MM.1S (cell line): ENCODE data around the gene GFAP.

Experiments used
- DNase-seq: peaks from one replicate; pipeline ENCODE4 v3.0.0-alpha.2; 2015
- H2AFZ ChIP-seq: fragments of 300-600 bp; sonication (generic); 2 replicates; pipeline ENCODE4 v1.6.0; 2016; ENCODE audit warnings: antibody characterized with exemption, low read length
- H3F3A ChIP-seq: fragments of 300-600 bp; sonication (generic); 2 replicates; pipeline ENCODE4 v1.6.1; 2016; ENCODE audit warnings: mild to moderate bottlenecking, antibody characterized with exemption, low read length, moderate library complexity, mixed read lengths; ENCODE audit not compliant: insufficient read depth
- H3K27ac ChIP-seq: fragments of 300-600 bp; sonication (generic); 2 replicates; pipeline ENCODE4 v1.5.1; 2016; ENCODE audit warnings: mild to moderate bottlenecking, low read length
- H3K27me3 ChIP-seq: fragments of 300-600 bp; sonication (generic); replicated peaks from 2 replicates; pipeline ENCODE4 v1.6.0; 2016; ENCODE audit warnings: low read length; ENCODE audit not compliant: insufficient read depth
- H3K36me3 ChIP-seq: fragments of 300-600 bp; sonication (generic); replicated peaks from 2 replicates; pipeline ENCODE4 v1.6.1; 2016; ENCODE audit warnings: mild to moderate bottlenecking, low read length, mixed read lengths; ENCODE audit not compliant: insufficient read depth
- H3K4me1 ChIP-seq: fragments of 300-600 bp; sonication (generic); 2 replicates; pipeline ENCODE4 v1.6.1; 2016; ENCODE audit warnings: low read length, mixed read lengths
- H3K4me2 ChIP-seq: fragments of 300-600 bp; sonication (generic); 2 replicates; pipeline ENCODE4 v1.6.0; 2016; ENCODE audit warnings: low read depth, low read length
- H3K4me3 ChIP-seq: fragments of 300-600 bp; sonication (generic); 2 replicates; pipeline ENCODE4 v1.5.1; 2016; ENCODE audit warnings: low read length, mixed read lengths
- H3K79me2 ChIP-seq: fragments of 300-600 bp; sonication (generic); 2 replicates; pipeline ENCODE4 v1.6.1; 2016; ENCODE audit warnings: mixed run types, low read length, mixed read lengths
- H3K9ac ChIP-seq: fragments of 300-600 bp; sonication (generic); 2 replicates; pipeline ENCODE4 v1.6.1; 2016; ENCODE audit warnings: low read length, mixed read lengths
- H3K9me2 ChIP-seq: fragments of 300-600 bp; sonication (generic); replicated peaks from 2 replicates; pipeline ENCODE4 v1.6.1; 2016; ENCODE audit warnings: mild to moderate bottlenecking, low read length, mixed read lengths; ENCODE audit not compliant: insufficient read depth
- H3K9me3 ChIP-seq: fragments of 300-600 bp; sonication (generic); replicated peaks from 2 replicates; pipeline ENCODE4 v1.6.1; 2016; ENCODE audit warnings: mild to moderate bottlenecking, low read length, mixed read lengths; ENCODE audit not compliant: insufficient read depth
- H4K20me1 ChIP-seq: fragments of 300-600 bp; sonication (generic); 2 replicates; pipeline ENCODE4 v1.6.1; 2016; ENCODE audit warnings: mild to moderate bottlenecking, low read length, moderate library complexity, mixed read lengths; ENCODE audit not compliant: insufficient read depth
- CTCF ChIP-seq: fragments of 300-600 bp; sonication (generic); IDR thresholded peaks from 2 replicates; pipeline ENCODE4 v1.5.1; 2016; ENCODE audit warnings: antibody characterized with exemption, low read length, mixed read lengths
- EZH2 ChIP-seq: fragments of 300-600 bp; sonication (generic); optimal IDR thresholded peaks from 2 replicates; pipeline ENCODE3; 2017; ENCODE audit warnings: low read depth, mild to moderate bottlenecking, antibody characterized with exemption, low read length, mixed read lengths
- EZH2phosphoT487 ChIP-seq: fragments of 300-600 bp; sonication (generic); IDR thresholded peaks from 2 replicates; pipeline ENCODE4 v1.6.1; 2018; ENCODE audit warnings: antibody characterized with exemption, low read length

GFAP gene

GRCh38 chr17:44908761-44909326 is 6.5 kb downstream of the GFAP start:
- DNase-seq = no peak
- no peak for TF ChIP-seq EZH2phosphoT487
- TF ChIP-seq CTCF = no peak
- no peak for TF ChIP-seq EZH2
- H3K4me1 ChIP-seq = no peaks in the 10 kb centered on the region

GRCh38 chr17:44907729-44908470 is 7.4 kb downstream of the GFAP start:
- Histone ChIP-seq H3K27ac (no peak overlapping the region), H3K4me1 (no peaks in the 10 kb centered on the region), H3K9me3 (no peaks in the 10 kb centered on the region), H2AFZ (no peak overlapping the region), H3K4me3 (no peak overlapping the region), H3F3A (no peaks in the 10 kb centered on the region), H3K27me3 (peaks cover 40% of the 10 kb centered on the region), H3K36me3 (no peaks in the 10 kb centered on the region), H3K79me2 (no peaks in the 10 kb centered on the region), H3K9me2 (no peaks in the 10 kb centered on the region), H4K20me1 (no peaks in the 10 kb centered on the region), H3K4me2 (no peak overlapping the region), H3K9ac (no peak overlapping the region)
- no peak for DNase-seq
- TF ChIP-seq EZH2 = no peak
- TF ChIP-seq EZH2phosphoT487 = no peak
- TF ChIP-seq CTCF = no peak

More at GRCh38 chr17:44908761-44909326, 6.5 kb downstream of the GFAP start:
- no peaks in the 10 kb centered on the region for H4K20me1 ChIP-seq
- H2AFZ ChIP-seq = no peak overlapping the region
- no peak overlapping the region for H3K9ac ChIP-seq
- no peaks in the 10 kb centered on the region for H3K79me2 ChIP-seq
- no peaks in the 10 kb centered on the region for H3K9me2 ChIP-seq
- H3F3A ChIP-seq = no peaks in the 10 kb centered on the region
- H3K4me2 ChIP-seq = no peak overlapping the region
- H3K4me3 ChIP-seq = no peak overlapping the region
- H3K27me3 ChIP-seq = peaks cover 38% of the 10 kb centered on the region; the same call in 1 of the 2 replicates
- no peaks in the 10 kb centered on the region for H3K9me3 ChIP-seq
- no peaks in the 10 kb centered on the region for H3K36me3 ChIP-seq
- no peak overlapping the region for H3K27ac ChIP-seq

GRCh38 chr17:44906763-44907728 is 8.3 kb downstream of the GFAP start:
- H2AFZ ChIP-seq = no peak overlapping the region
- no peak overlapping the region for H3K4me3 ChIP-seq
- no peaks in the 10 kb centered on the region for H3K9me2 ChIP-seq
- no peak overlapping the region for H3K9ac ChIP-seq
- peaks cover 43% of the 10 kb centered on the region for H3K27me3 ChIP-seq
- H3K9me3 ChIP-seq = no peaks in the 10 kb centered on the region
- no peaks in the 10 kb centered on the region for H3K36me3 ChIP-seq
- H3F3A ChIP-seq = no peaks in the 10 kb centered on the region
- H4K20me1 ChIP-seq = no peaks in the 10 kb centered on the region
- H3K27ac ChIP-seq = no peak overlapping the region
- no peak for DNase-seq
- H3K4me2 ChIP-seq = no peak overlapping the region
- no peak for TF ChIP-seq CTCF
- TF ChIP-seq EZH2 = no peak
- TF ChIP-seq EZH2phosphoT487 = no peak
- no peaks in the 10 kb centered on the region for H3K79me2 ChIP-seq
- no peaks in the 10 kb centered on the region for H3K4me1 ChIP-seq
